CD4-positive, CD25-positive, alpha-beta regulatory T cell (primary cell): ENCODE data around the gene ZSCAN32. TPM values are rescaled to one million over a fixed set of nuclear protein-coding genes. Genes with fewer than 3 reads are reported as not detected.

ENCODE experiments used
- ATAC-seq, 2 donors: fragments of 150-1000 bp; cut with Tn5 transposase; one replicate each; pipeline ENCODE4 v1.10.0; 2021; ENCODE audit warnings: low read depth in 2 of 2, moderate number of reproducible peaks in 2 of 2, moderate library complexity in 1 of 2
- DNase-seq, 3 donors: peaks; one replicate each; pipeline versions ENCODE4 v3.0.0 to v3.0.0-alpha.2; 2012 to 2022; ENCODE audit warnings: mixed read lengths in 1 of 3
- H3K27ac ChIP-seq: one replicate; pipeline ENCODE4 v1.7.0; 2013; ENCODE audit warnings: mild to moderate bottlenecking, low read length; ENCODE audit not compliant: insufficient read depth, poor library complexity, severe bottlenecking
- H3K27me3 ChIP-seq: one replicate; pipeline ENCODE4 v1.7.0; 2013; ENCODE audit warnings: low read length; ENCODE audit not compliant: control insufficient read depth, insufficient read depth
- H3K36me3 ChIP-seq: one replicate; pipeline ENCODE4 v1.7.0; 2013; ENCODE audit warnings: mild to moderate bottlenecking, low read length, moderate library complexity; ENCODE audit not compliant: control insufficient read depth, insufficient read depth
- H3K4me1 ChIP-seq: 2 replicates; pipeline ENCODE4 v1.7.0; 2013; ENCODE audit warnings: mild to moderate bottlenecking, low read length; ENCODE audit not compliant: insufficient read depth, control insufficient read depth, poor library complexity, severe bottlenecking
- H3K4me3 ChIP-seq: one replicate; pipeline ENCODE4 v1.7.0; 2013; ENCODE audit warnings: low read depth, mild to moderate bottlenecking, low read length, moderate library complexity
- H3K9me3 ChIP-seq, 2 experiments: 1 replicate in 1 of 2; 2 replicates in 1 of 2; pipeline ENCODE4 v1.7.0; 2013; ENCODE audit warnings: low read length in 2 of 2, mild to moderate bottlenecking in 1 of 2, moderate library complexity in 1 of 2; ENCODE audit not compliant: control insufficient read depth in 2 of 2
- H3K27ac Mint-ChIP-seq, 3 donors: one replicate each; pipeline ENCODE4 v1.8.0; 2020 to 2022; ENCODE audit warnings: mild to moderate bottlenecking in 3 of 3, mixed read lengths in 3 of 3, moderate library complexity in 2 of 3
- H3K27me3 Mint-ChIP-seq: one replicate; pipeline ENCODE4 v1.8.0; 2022; ENCODE audit warnings: mild to moderate bottlenecking, mixed read lengths
- H3K36me3 Mint-ChIP-seq: one replicate; pipeline ENCODE4 v1.8.0; 2020; ENCODE audit warnings: mixed read lengths
- H3K4me1 Mint-ChIP-seq, 4 donors: one replicate each; pipeline ENCODE4 v1.8.0; 2020 to 2022; ENCODE audit warnings: mixed read lengths in 4 of 4, mild to moderate bottlenecking in 1 of 4
- H3K4me3 Mint-ChIP-seq, 4 donors: one replicate each; pipeline ENCODE4 v1.8.0; 2020 to 2022; ENCODE audit warnings: mild to moderate bottlenecking in 4 of 4, mixed read lengths in 4 of 4, moderate library complexity in 3 of 4
- H3K9me3 Mint-ChIP-seq, 7 donors: one replicate each; pipeline ENCODE4 v1.8.0; 2020 to 2022; ENCODE audit warnings: mixed read lengths in 7 of 7, mild to moderate bottlenecking in 3 of 7, moderate library complexity in 2 of 7
- polyA plus RNA-seq, 4 donors: library from polyadenylated mRNA; unstranded; fragments of 300-500 nt; fragmentation: Illumina TruSeq; gene quantifications; one replicate each; pipeline ENCODE4 v1.2.3, GENCODE V29; 2021
- total RNA-seq: library from RNA; stranded (reverse); gene quantifications from one replicate; pipeline ENCODE4 v1.2.3, GENCODE V29; 2022

Gene ZSCAN32
- total and polyA plus RNA-seq, 5 donors from 2014 or later: 7.1 to 16.7 (median 12.8) TPM

DNA sequence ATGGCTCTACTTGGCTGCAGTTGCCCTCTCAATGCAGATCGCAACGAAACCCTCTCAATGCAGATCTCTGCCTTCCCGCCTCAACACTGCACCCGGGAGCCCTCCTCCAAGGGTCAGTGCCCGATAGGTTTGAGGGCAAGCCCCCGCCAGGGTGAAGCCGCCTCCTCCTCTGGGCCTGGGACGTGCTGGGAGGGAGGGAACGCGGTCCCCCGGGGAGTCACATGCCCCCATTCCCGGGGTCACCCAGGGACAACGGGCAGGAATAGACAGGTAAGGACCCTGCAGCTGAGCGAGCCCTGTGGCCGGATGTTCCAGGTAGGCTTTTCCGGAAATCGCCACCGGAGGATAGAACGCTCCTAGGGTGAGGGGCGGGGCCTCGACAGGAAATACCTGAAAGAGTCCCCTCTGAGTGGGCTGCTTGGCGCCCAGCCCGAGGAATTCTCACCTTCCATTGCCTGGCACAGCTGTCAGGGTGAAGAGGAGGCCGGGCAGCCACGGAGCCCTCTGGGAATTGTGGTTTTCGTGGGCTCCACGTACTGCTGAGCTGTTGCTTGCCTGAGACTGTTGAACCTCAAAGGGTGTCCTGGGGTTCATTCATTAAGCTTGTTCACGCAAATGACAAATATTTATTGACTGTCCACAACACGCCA is 13.1 kb upstream of the ZSCAN32 start:
- peaks cover 4% of the 10 kb centered on the region for H3K27me3 Mint-ChIP-seq
- H3K27ac Mint-ChIP-seq: no peak overlapping the region
- H3K4me1 Mint-ChIP-seq: no peaks in the 10 kb centered on the region
- no peak for DNase-seq
- peaks cover 4 to 63% (median 25%) of the 10 kb centered on the region in 7 donors for H3K9me3 Mint-ChIP-seq
- ATAC-seq: no peak
- H3K9me3 ChIP-seq: peaks cover 36 to 56% of the 10 kb centered on the region in 2 experiments
- H3K27me3 ChIP-seq: no peaks in the 10 kb centered on the region
- no peak overlapping the region for H3K4me3 ChIP-seq
- no peaks in the 10 kb centered on the region for H3K36me3 ChIP-seq
- no peaks in the 10 kb centered on the region for H3K4me1 ChIP-seq
- H3K27ac ChIP-seq: no peak overlapping the region
- no peak overlapping the region for H3K4me3 Mint-ChIP-seq
- H3K36me3 Mint-ChIP-seq: peaks cover 4% of the 10 kb centered on the region

DNA sequence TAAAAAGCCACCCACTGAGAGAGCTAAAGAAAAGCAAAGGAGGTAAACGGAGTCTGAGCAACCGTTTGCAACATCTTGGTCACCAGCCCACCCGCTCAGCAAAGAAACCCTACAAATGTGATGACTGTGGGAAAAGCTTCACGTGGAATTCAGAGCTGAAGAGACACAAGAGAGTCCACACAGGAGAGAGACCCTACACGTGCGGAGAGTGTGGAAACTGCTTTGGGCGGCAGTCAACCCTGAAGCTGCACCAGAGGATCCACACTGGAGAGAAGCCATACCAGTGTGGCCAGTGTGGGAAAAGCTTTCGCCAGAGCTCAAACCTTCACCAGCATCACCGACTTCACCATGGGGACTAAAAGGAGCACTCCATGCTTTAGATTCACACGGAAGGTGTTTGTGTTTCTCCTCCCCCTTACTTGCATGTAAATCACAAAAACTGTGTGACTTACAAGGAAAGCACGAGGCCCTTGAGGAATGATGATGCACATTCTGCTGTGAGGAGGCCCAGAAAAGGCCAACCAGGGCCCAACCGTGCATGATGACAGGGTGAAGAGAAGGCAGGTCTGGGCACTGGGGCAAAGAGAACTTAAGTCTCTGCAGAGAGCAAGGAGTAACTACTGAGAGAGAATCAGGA is 7.9 kb upstream of the ZSCAN32 start:
- Mint-ChIP-seq H3K4me3 (peak overlapping the region in 1 of 4 donors; percentile 85), H3K27ac (no peak overlapping the region), H3K9me3 (peaks cover 3 to 74% (median 20%) of the 10 kb centered on the region in 7 donors), H3K36me3 (peaks cover 44% of the 10 kb centered on the region), H3K4me1 (peaks cover 0 to 13% (median 2%) of the 10 kb centered on the region in 4 donors), H3K27me3 (no peaks in the 10 kb centered on the region)
- DNase-seq (no peak), ATAC-seq (no peak)
- peaks cover 77 to 93% of the 10 kb centered on the region in 2 experiments for H3K9me3 ChIP-seq
- peaks cover 49% of the 10 kb centered on the region for H3K36me3 ChIP-seq
- no peaks in the 10 kb centered on the region for H3K4me1 ChIP-seq
- no peaks in the 10 kb centered on the region for H3K27me3 ChIP-seq
- H3K4me3 ChIP-seq: no peak overlapping the region
- no peak overlapping the region for H3K27ac ChIP-seq

DNA sequence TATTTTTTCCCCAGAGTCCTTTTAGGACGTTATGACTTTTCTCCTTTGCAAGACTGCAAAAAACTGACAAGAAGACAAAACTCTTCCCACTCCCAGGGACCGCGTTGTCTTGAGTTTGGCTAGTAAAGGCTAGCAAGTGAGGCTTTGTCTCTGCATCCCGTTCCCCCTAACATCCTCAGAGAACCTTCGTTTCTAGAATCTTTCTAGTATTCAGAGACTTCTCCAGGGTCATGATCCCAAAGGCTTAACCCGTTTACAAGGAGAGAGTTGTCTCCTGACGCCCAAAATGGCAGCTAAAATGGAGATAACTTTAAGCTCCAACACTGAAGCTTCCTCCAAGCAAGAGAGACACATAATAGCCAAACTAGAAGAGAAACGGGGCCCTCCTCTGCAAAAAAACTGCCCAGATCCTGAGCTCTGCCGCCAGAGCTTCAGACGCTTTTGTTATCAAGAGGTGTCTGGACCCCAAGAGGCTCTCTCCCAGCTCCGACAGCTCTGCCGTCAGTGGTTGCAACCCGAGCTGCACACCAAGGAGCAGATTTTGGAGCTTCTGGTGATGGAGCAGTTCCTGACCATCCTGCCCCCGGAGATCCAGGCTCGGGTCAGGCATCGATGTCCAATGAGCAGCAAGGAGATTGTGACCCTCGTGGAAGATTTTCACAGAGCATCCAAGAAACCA is 1.1 kb upstream of the ZSCAN32 start:
- peaks cover 0 to 29% (median 14%) of the 10 kb centered on the region in 7 donors for H3K9me3 Mint-ChIP-seq
- no peaks in the 10 kb centered on the region for H3K27me3 Mint-ChIP-seq
- peak overlapping the region; percentile 71 to 83 (median 82) for H3K27ac Mint-ChIP-seq
- Histone ChIP-seq H3K9me3 (peaks cover 38 to 41% of the 10 kb centered on the region in 2 experiments), H3K36me3 (peaks cover 48% of the 10 kb centered on the region), H3K4me1 (peaks cover 24% of the 10 kb centered on the region), H3K4me3 (peak overlapping the region; percentile 92), H3K27me3 (no peaks in the 10 kb centered on the region), H3K27ac (peak overlapping the region; percentile 85)
- ATAC-seq: no peak
- peaks cover 5 to 60% (median 29%) of the 10 kb centered on the region in 4 donors for H3K4me1 Mint-ChIP-seq
- peak overlapping the region; percentile 93 to 96 (median 94) for H3K4me3 Mint-ChIP-seq
- DNase-seq: no peak
- peaks cover 46% of the 10 kb centered on the region for H3K36me3 Mint-ChIP-seq

- H3K4me1 ChIP-seq: peaks cover 24% of the 10 kb centered on the region
- Mint-ChIP-seq H3K4me1 (peaks cover 11 to 68% (median 39%) of the 10 kb centered on the region in 4 donors), H3K27me3 (no peaks in the 10 kb centered on the region), H3K27ac (peak overlapping the region; percentile 82 to 92 (median 83)), H3K9me3 (peaks cover 0 to 27% (median 16%) of the 10 kb centered on the region in 7 donors), H3K4me3 (peak overlapping the region; percentile 93 to 96 (median 94)), H3K36me3 (peaks cover 45% of the 10 kb centered on the region)
- peak overlapping the region; percentile 85 for H3K27ac ChIP-seq
- H3K36me3 ChIP-seq: peaks cover 48% of the 10 kb centered on the region
- peak overlapping the region; percentile 92 for H3K4me3 ChIP-seq
- H3K27me3 ChIP-seq: no peaks in the 10 kb centered on the region
- DNase-seq: no peak
- no peak for ATAC-seq
- H3K9me3 ChIP-seq: peaks cover 34 to 41% of the 10 kb centered on the region in 2 experiments
These were observed 392 bp downstream of the ZSCAN32 start for GRCh38 chr16:3400446-3400778.

GRCh38 chr16:3389663-3390338 is 11.0 kb downstream of the ZSCAN32 start:
- Histone ChIP-seq H3K27ac (no peak overlapping the region), H3K4me1 (no peaks in the 10 kb centered on the region), H3K4me3 (no peak overlapping the region), H3K9me3 (peaks cover 55 to 83% of the 10 kb centered on the region in 2 experiments), H3K27me3 (no peaks in the 10 kb centered on the region), H3K36me3 (peaks cover 77% of the 10 kb centered on the region)
- Mint-ChIP-seq H3K9me3 (peaks cover 2 to 70% (median 37%) of the 10 kb centered on the region in 7 donors), H3K27me3 (no peaks in the 10 kb centered on the region), H3K4me1 (peaks cover 0 to 22% (median 8%) of the 10 kb centered on the region in 4 donors), H3K27ac (no peak overlapping the region), H3K4me3 (peak overlapping the region in 2 of 4 donors; percentile 54 to 56), H3K36me3 (peaks cover 74% of the 10 kb centered on the region)
- DNase-seq (no peak), ATAC-seq (no peak)

GRCh38 chr16:3388325-3388724 is 12.5 kb downstream of the ZSCAN32 start:
- peaks cover 0 to 74% (median 43%) of the 10 kb centered on the region in 7 donors for H3K9me3 Mint-ChIP-seq
- Histone ChIP-seq H3K27me3 (no peaks in the 10 kb centered on the region), H3K36me3 (peaks cover 77% of the 10 kb centered on the region), H3K27ac (no peak overlapping the region), H3K4me3 (no peak overlapping the region), H3K4me1 (no peaks in the 10 kb centered on the region), H3K9me3 (peaks cover 61 to 83% of the 10 kb centered on the region in 2 experiments)
- H3K27me3 Mint-ChIP-seq: no peaks in the 10 kb centered on the region
- H3K36me3 Mint-ChIP-seq: peaks cover 74% of the 10 kb centered on the region
- peak overlapping the region in 1 of 4 donors; percentile 25 for H3K4me3 Mint-ChIP-seq
- peak overlapping the region in 1 of 3 donors; percentile 64 for H3K27ac Mint-ChIP-seq
- H3K4me1 Mint-ChIP-seq: peaks cover 0 to 16% (median 1%) of the 10 kb centered on the region in 4 donors
- ATAC-seq (no peak), DNase-seq (no peak)

DNA sequence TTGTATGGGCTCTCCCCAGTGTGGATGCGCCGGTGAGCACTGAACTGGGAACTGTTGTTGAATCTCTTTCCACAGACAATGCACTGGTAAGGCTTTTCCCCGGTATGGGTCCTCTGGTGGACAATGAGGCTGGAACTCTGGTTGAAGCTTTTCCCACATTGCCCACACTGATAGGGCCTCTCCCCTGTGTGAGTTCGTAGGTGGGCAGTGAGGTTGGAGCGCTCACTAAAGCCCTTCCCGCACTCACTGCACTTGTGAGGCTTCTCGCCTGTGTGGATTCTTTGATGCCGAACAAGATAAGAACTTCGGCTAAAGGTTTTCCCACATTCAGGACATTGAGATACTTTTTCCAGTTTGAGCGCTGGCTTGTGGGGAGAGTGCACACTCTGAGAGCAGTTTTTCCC is 17.8 kb downstream of the ZSCAN32 start:
- H3K4me3 ChIP-seq: no peak overlapping the region
- H3K27me3 ChIP-seq: no peaks in the 10 kb centered on the region
- Mint-ChIP-seq H3K9me3 (peaks cover 0 to 86% (median 47%) of the 10 kb centered on the region in 7 donors), H3K4me1 (peaks cover 0 to 7% (median 1%) of the 10 kb centered on the region in 4 donors), H3K27ac (no peak overlapping the region), H3K4me3 (peak overlapping the region in 1 of 4 donors; percentile 82), H3K27me3 (no peaks in the 10 kb centered on the region), H3K36me3 (peaks cover 63% of the 10 kb centered on the region)
- no peaks in the 10 kb centered on the region for H3K4me1 ChIP-seq
- DNase-seq: no peak
- H3K36me3 ChIP-seq: peaks cover 46% of the 10 kb centered on the region
- no peak overlapping the region for H3K27ac ChIP-seq
- peaks cover 75 to 90% of the 10 kb centered on the region in 2 experiments for H3K9me3 ChIP-seq
- no peak for ATAC-seq
